Mucosa of descending colon (tissue), 3 donors: Measurements from ENCODE around the gene SLC17A6. TPM values are rescaled to one million over a fixed set of nuclear protein-coding genes. Genes with fewer than 3 reads are reported as not detected.

Source experiments
- ATAC-seq: fragments of 200-7000 bp; cut with Tn5 transposase; one replicate; pipeline ENCODE4 v1.9.1; 2020; ENCODE audit warnings: mild to moderate bottlenecking, moderate library complexity
- DNase-seq, 3 donors: peaks; one replicate each; pipeline ENCODE4 v3.0.0-alpha.2; 2020
- H3K36me3 ChIP-seq: fragments of 200-600 bp; one replicate; pipeline ENCODE4 v1.8.0; 2021; ENCODE audit warnings: low read depth, mild to moderate bottlenecking
- H3K4me1 ChIP-seq: fragments of 200-600 bp; one replicate; pipeline ENCODE4 v1.8.0; 2021; ENCODE audit warnings: low read depth, mild to moderate bottlenecking
- H3K4me3 ChIP-seq: fragments of 200-600 bp; one replicate; pipeline ENCODE4 v1.8.0; 2021; ENCODE audit warnings: mild to moderate bottlenecking
- H3K9me3 ChIP-seq: fragments of 200-600 bp; one replicate; pipeline ENCODE4 v1.8.0; 2021; ENCODE audit warnings: mild to moderate bottlenecking
- CTCF ChIP-seq: fragments of 200-600 bp; IDR thresholded peaks from one replicate; pipeline ENCODE4 v1.8.0; 2022; ENCODE audit warnings: antibody characterized with exemption, mild to moderate bottlenecking
- intact Hi-C, 2 donors: fragments of 100-400 bp; cut with DNase I in 1 of 2; cut with micrococcal nuclease in 1 of 2; formaldehyde crosslinking; loops; one replicate each; pipeline versions ENCODE4 v1.11.0 to v1.11.1; 2022; cut with DNase I, micrococcal nuclease
- total RNA-seq, 3 donors: library from RNA; stranded (reverse); fragmentation: NEBNext Ultra II Directional in 2 of 3; extraction: Animal tissue kit (Norgen Biotek cat#: 25700) in 2 of 3; gene quantifications; one replicate each; pipeline versions ENCODE4 v1.2.1 to v1.2.4, GENCODE V29; 2021 to 2023
- donor health status: DM: no; HTN: no; CAD: no; lungs with moderate emphysema.
- donor health status: DM: no; HTN: no; CAD: no.
- donor health status: DM: no; HTN: yes; CAD: no.

Gene SLC17A6
- total RNA-seq, 3 donors from 2014 or later, result not detected

DNA sequence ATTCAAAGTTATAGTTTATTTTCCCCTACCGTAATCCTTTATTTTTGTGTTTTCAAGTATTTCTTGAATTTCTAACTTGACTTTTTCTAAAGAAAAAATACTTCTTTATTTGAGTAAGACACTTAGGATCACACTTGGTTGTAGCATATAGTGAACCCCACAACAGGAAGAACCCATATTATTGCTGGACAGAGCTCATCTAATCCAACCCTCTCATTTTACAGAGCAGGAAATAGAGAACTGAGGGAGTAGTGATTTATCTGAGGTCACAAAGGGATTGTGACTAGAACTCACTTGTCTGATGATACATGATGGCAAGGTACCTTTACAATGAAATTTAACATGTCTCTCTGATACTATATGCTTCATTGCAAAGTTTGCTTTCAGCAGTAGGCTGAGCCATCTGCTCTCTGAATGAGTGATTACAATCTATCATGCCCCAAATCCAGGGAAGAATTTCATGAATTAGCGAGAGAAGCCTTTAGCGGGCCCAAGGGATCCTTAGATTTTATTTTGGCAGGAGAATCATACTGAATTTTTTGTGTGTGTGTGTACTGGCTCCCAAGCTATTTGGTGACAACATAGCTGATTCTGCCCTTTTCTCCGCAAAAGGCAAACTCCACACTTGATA lies 9.8 kb downstream of the SLC17A6 start:
- no peak for ATAC-seq
- intact Hi-C loops, result no loop called here

DNA sequence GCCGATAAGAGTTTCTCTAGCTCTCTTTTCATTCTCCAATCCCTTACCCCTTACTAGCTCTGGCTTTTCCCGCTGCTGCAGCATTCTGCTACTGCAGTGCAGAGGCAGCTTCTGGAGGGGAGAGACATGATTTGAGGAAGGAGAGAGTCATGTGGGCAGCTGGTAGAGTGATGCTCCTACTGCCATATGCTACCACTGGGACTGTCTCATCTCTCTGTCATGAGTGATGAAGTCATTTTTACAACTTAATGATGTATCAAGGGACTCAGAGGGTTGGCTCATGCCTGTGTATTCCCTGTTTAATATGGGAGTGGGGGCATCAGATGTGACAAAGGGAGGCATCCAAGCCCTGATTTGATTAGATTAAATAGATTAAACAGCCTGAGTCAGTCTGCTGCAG lies 11.3 kb downstream of the SLC17A6 start:
- DNase-seq (no peak), ATAC-seq (no peak)
- Histone ChIP-seq H3K4me1 (no peaks in the 10 kb centered on the region), H3K36me3 (no peaks in the 10 kb centered on the region), H3K4me3 (no peak overlapping the region), H3K9me3 (no peaks in the 10 kb centered on the region)
- intact Hi-C loops, result no loop called here
- no peak for TF ChIP-seq CTCF

More for the DNA sequence above, 9.8 kb downstream of the SLC17A6 start:
- TF ChIP-seq CTCF, result no peak
- H3K36me3 ChIP-seq, result no peaks in the 10 kb centered on the region
- no peaks in the 10 kb centered on the region for H3K4me1 ChIP-seq
- H3K9me3 ChIP-seq, result no peaks in the 10 kb centered on the region
- peak overlapping the region; percentile 3 for H3K4me3 ChIP-seq
- no peak for DNase-seq

- TF ChIP-seq CTCF, result no peak
- DNase-seq (no peak), ATAC-seq (no peak)
- Histone ChIP-seq H3K4me1 (no peaks in the 10 kb centered on the region), H3K36me3 (no peaks in the 10 kb centered on the region), H3K9me3 (no peaks in the 10 kb centered on the region), H3K4me3 (no peak overlapping the region)
- intact Hi-C loops, result no loop called here
Observed at GRCh38 chr11:22359295-22359694, 21.1 kb downstream of the SLC17A6 start.

- H3K4me3 ChIP-seq, result no peak overlapping the region
- H3K4me1 ChIP-seq, result no peaks in the 10 kb centered on the region
- intact Hi-C loops, result no loop called here
- H3K36me3 ChIP-seq, result no peaks in the 10 kb centered on the region
- no peak for ATAC-seq
- DNase-seq, result no peak
- H3K9me3 ChIP-seq, result no peaks in the 10 kb centered on the region
- no peak for TF ChIP-seq CTCF
Observed at GRCh38 chr11:22371160-22371559, 33.0 kb downstream of the SLC17A6 start.

DNA sequence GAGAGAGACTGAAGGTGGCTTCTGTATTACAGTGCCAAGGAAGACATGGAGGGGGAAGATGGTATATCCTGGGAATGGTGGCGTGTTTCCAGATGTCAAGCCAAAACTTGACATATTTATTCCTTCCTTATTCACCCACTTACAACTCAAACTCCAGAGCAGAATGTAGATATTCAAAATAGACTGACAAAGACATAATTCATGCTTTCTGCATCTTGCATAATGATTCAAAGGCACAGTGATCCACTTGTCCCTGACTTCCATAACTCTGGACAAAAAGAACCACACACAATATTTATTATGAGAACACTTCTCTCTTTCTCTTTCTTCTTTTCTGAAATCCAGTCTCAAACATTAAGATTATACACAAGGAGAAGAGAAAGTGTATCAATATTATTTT lies 48.9 kb downstream of the SLC17A6 start:
- intact Hi-C loops, result no loop called here
- no peak for DNase-seq
- no peak for ATAC-seq
- no peak overlapping the region for H3K4me3 ChIP-seq
- H3K9me3 ChIP-seq, result no peaks in the 10 kb centered on the region
- no peak for TF ChIP-seq CTCF
- no peaks in the 10 kb centered on the region for H3K36me3 ChIP-seq
- H3K4me1 ChIP-seq, result no peaks in the 10 kb centered on the region
